Thymus (tissue), 11 donors: Measurements from ENCODE around the gene LAMB3. TPM values are rescaled to one million over a fixed set of nuclear protein-coding genes. Genes with fewer than 3 reads are reported as not detected.

Experiments
- DNase-seq, 9 donors: peaks; one replicate each; pipeline ENCODE4 v3.0.0-alpha.2; 2013; ENCODE audit warnings: low spot score in 9 of 9, low read depth in 6 of 9, missing footprints in 1 of 9
- H3K27ac ChIP-seq, 2 donors: one replicate each; pipeline ENCODE4 v1.5.1; 2013; ENCODE audit warnings: control low read depth in 1 of 2, low read depth in 1 of 2, low read length in 1 of 2, mild to moderate bottlenecking in 1 of 2, moderate library complexity in 1 of 2
- H3K27me3 ChIP-seq, 2 donors: one replicate each; pipeline ENCODE4 v1.5.1; 2013; ENCODE audit warnings: low read length in 1 of 2; ENCODE audit not compliant: control insufficient read depth in 2 of 2, insufficient read depth in 1 of 2
- H3K36me3 ChIP-seq, 2 donors: one replicate each; pipeline ENCODE4 v1.5.1; 2013; ENCODE audit warnings: low read length in 1 of 2, mild to moderate bottlenecking in 1 of 2, moderate library complexity in 1 of 2; ENCODE audit not compliant: control insufficient read depth in 2 of 2, insufficient read depth in 2 of 2
- H3K4me1 ChIP-seq, 2 donors: one replicate each; pipeline ENCODE4 v1.5.1; 2013; ENCODE audit warnings: low read length in 2 of 2; ENCODE audit not compliant: control insufficient read depth in 2 of 2, insufficient read depth in 2 of 2
- H3K4me3 ChIP-seq, 2 donors: one replicate each; pipeline ENCODE4 v1.5.1; 2013; ENCODE audit warnings: low read length in 2 of 2, control low read depth in 1 of 2, mild to moderate bottlenecking in 1 of 2
- H3K9me3 ChIP-seq, 2 donors: one replicate each; pipeline ENCODE4 v1.5.1; 2013; ENCODE audit warnings: low read length in 1 of 2, mild to moderate bottlenecking in 1 of 2; ENCODE audit not compliant: control insufficient read depth in 2 of 2, insufficient read depth in 1 of 2
- WGBS: extraction: QIAGEN DNeasy Blood & Tissue Kit; methylation state at CpG from one replicate; pipeline ENCODE4 v1.1.7; 2013; 5-methylcytosine and 5-hydroxymethylcytosine counted together
- polyA plus RNA-seq: library from polyadenylated mRNA; stranded (reverse); fragments of 200-250 nt; gene quantifications from one replicate; pipeline ENCODE4 v1.2.3, GENCODE V29; 2013
- total RNA-seq: library from RNA; stranded (reverse); fragments of 120-200 nt; gene quantifications from one replicate; pipeline ENCODE4 v1.2.4, GENCODE V29; 2013
- donor health status: healthy.

Gene LAMB3
- total and polyA plus RNA-seq, 2 donors = 10.5 to 13.9 TPM

DNA sequence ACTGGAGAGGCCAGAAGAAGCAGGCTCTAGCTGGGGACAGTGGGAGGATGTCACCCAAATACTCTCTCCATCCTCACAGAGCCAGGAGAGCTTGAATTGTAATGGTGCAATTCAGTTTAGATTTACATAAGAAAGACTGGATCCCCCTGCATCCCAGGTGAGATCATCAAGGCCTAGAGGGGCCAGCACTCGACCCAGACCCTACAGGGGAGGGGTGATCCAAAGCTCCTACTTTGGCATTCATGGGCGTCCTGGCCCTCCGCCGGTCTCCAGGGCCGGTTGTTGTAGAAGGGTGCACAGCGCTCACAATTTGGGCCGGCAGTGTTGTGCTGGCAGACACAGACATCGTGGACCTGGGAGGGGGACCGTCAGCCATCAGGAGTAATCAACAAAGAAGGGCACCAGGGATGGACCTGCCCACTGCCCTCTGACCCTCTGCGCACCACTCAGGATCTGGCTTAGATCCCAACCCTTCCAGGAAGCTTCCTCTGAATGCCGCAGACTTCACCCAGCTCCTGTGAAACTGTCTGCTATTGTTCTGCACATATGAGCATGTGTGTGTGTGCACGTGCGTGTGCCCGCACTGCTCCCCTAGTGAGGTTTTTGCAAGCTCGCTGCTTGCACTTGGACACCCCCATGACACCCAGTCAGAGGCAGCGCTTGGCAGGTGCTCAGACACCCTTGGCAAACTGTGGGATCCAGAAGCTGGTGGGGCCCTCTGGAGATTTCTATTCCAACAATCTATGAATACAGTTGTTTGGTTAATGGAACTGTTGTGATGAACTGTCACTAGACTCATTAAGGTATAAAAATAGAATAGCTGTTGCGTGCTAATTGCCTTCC, 21.6 kb downstream of the LAMB3 start:
- 80% methylated on average over 17 of the region's 17 CpGs for WGBS
- H3K27ac ChIP-seq = no peak overlapping the region
- H3K4me3 ChIP-seq = no peak overlapping the region
- H3K36me3 ChIP-seq = no peaks in the 10 kb centered on the region
- no peak for DNase-seq
- no peaks in the 10 kb centered on the region for H3K9me3 ChIP-seq
- peaks cover 0 to 7% of the 10 kb centered on the region in 2 donors for H3K27me3 ChIP-seq
- no peaks in the 10 kb centered on the region for H3K4me1 ChIP-seq

GRCh38 chr1:209629621-209630382, 22.4 kb downstream of the LAMB3 start:
- Histone ChIP-seq H3K36me3 (no peaks in the 10 kb centered on the region), H3K27ac (no peak overlapping the region), H3K27me3 (peaks cover 0 to 7% of the 10 kb centered on the region in 2 donors), H3K4me1 (no peaks in the 10 kb centered on the region), H3K4me3 (no peak overlapping the region), H3K9me3 (no peaks in the 10 kb centered on the region)
- DNase-seq = no peak
- WGBS = 98% methylated on average over 11 of the region's 11 CpGs

GRCh38 chr1:209628618-209629299, 23.5 kb downstream of the LAMB3 start:
- no peaks in the 10 kb centered on the region for H3K36me3 ChIP-seq
- no peaks in the 10 kb centered on the region for H3K4me1 ChIP-seq
- WGBS = 92% methylated on average over 7 of the region's 7 CpGs

GRCh38 chr1:209627732-209628196, 24.5 kb downstream of the LAMB3 start:
- Histone ChIP-seq H3K27me3 (peaks cover 0 to 7% of the 10 kb centered on the region in 2 donors), H3K4me1 (no peaks in the 10 kb centered on the region), H3K27ac (no peak overlapping the region), H3K9me3 (no peaks in the 10 kb centered on the region), H3K4me3 (no peak overlapping the region), H3K36me3 (no peaks in the 10 kb centered on the region)
- 45% methylated on average over 16 of the region's 16 CpGs for WGBS
- DNase-seq = peak in 7 of 9 donors; percentile 28 to 73 (median 51)

More at GRCh38 chr1:209628618-209629299, 23.5 kb downstream of the LAMB3 start:
- DNase-seq = no peak
- H3K4me3 ChIP-seq = no peak overlapping the region
- H3K27me3 ChIP-seq = peaks cover 0 to 7% of the 10 kb centered on the region in 2 donors
- no peaks in the 10 kb centered on the region for H3K9me3 ChIP-seq
- H3K27ac ChIP-seq = no peak overlapping the region

DNA sequence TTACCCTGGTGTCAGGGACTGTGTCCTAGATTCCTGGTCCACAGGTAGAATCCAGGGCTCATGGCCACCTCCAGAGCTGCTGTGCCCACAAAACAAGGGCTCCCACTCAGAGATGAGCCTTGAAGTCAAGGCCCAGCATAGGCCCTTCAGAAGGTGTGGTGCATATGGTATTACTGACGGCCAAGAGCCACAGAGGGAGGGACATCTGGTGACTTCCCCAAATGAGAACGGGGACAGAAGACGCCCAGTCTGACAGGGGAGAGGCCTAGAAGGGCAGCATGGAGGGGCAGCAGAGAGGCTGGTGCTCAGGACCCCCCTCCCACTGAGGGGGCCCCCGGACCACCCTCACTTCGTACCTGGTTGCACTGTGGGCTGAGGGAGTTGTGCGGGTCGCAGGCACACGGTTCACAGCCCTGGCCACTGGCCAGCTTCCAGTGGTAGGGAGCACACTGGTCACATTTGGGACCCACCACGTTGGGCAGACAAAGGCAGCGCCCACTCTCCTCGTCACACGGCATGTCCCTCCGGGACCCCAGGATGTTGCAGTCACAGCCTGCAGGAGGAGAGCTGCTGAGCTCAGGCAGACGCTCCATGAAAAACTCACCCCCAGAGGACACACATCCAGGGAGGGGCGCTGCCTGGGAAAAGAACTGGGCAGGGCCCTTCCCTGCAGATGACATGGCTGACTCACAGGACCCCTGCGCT, 25.0 kb downstream of the LAMB3 start:
- 62% methylated on average over 16 of the region's 16 CpGs for WGBS
- no peaks in the 10 kb centered on the region for H3K4me1 ChIP-seq
- no peaks in the 10 kb centered on the region for H3K36me3 ChIP-seq
- H3K27ac ChIP-seq = no peak overlapping the region
- peaks cover 0 to 7% of the 10 kb centered on the region in 2 donors for H3K27me3 ChIP-seq
- no peaks in the 10 kb centered on the region for H3K9me3 ChIP-seq
- DNase-seq = peak in 1 of 9 donors; percentile 2
- H3K4me3 ChIP-seq = no peak overlapping the region

DNA sequence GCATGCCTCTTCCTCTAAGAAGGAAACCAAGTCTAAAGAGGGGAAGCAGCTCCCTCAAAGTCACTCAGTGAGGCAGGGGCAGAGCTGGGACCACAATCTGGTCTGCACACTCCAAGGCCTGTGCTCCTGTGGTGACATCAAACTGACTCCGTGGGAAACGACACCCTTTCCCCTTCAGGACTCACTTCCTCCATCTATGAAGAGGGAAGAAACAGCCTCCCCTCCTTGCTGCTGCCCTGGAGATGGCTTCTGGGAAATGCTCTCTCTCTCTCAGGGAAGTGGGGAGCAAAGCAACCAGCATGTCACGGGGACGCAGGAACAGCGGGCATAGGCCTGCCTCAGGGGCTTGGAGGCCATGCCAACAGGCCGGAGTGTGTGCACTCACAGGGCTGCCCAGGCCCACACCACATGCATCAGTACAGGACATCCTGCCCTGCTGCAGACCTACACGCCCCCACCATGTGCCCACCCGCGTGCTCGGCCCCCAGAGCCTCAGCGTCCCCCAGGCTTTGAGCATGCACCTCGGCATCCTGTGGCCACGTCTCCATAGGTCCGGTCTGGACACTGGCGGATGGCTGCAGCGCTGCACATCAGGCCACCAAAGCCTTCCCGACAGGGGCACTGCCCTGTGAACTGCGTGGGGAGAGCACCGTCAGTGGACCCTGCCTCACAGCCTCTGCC, 25.7 kb downstream of the LAMB3 start:
- no peaks in the 10 kb centered on the region for H3K4me1 ChIP-seq
- peaks cover 0 to 7% of the 10 kb centered on the region in 2 donors for H3K27me3 ChIP-seq
- no peak overlapping the region for H3K4me3 ChIP-seq
- no peak for DNase-seq
- 96% methylated on average over 19 of the region's 19 CpGs for WGBS
- H3K36me3 ChIP-seq = no peaks in the 10 kb centered on the region
- no peak overlapping the region for H3K27ac ChIP-seq
- no peaks in the 10 kb centered on the region for H3K9me3 ChIP-seq

DNA sequence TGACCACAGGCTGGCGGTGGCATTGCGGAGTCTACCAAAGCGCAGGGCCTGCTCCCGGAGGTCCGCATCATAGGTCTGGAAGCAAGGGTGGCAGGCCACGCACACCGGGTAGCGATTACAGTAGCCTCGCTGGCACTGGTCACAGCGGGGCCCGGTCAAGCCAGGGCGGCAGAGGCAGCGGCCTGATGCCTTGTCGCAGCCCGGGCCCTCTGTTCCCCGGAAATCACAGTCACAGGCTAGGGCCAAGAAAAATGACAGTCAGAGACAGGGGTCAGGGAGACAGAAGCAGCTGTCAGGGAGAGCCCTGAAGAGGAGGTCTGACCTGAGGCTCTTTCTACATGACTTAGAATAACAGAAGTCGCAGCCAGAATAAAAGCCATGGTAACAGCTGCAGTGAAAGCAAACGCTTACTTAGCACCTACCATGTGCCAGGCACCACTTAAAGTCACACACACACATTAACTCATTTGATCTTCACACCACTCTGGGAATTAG, 26.4 kb downstream of the LAMB3 start:
- Histone ChIP-seq H3K27ac (no peak overlapping the region), H3K9me3 (no peaks in the 10 kb centered on the region), H3K27me3 (peaks cover 0 to 6% of the 10 kb centered on the region in 2 donors), H3K4me3 (no peak overlapping the region), H3K36me3 (no peaks in the 10 kb centered on the region), H3K4me1 (no peaks in the 10 kb centered on the region)
- 94% methylated on average over 18 of the region's 18 CpGs for WGBS
- DNase-seq = no peak
